Measurements from ENCODE around the gene TMEFF1.

TMEFF1 gene

GRCh38 chr9:100447041-100447440, 25.9 kb upstream of the TMEFF1 start:
- DNase-seq (ENCODE audit: low read depth in 2 of 2), result no peak

GRCh38 chr9:100448266-100448665, 24.7 kb upstream of the TMEFF1 start:
- no peak for DNase-seq (ENCODE audit: low read depth in 2 of 2)

GRCh38 chr9:100449420-100449819, 23.5 kb upstream of the TMEFF1 start:
- DNase-seq (ENCODE audit: low read depth in 2 of 2), result no peak

GRCh38 chr9:100452894-100453293, 20.1 kb upstream of the TMEFF1 start:
- no peak for DNase-seq (ENCODE audit: low read depth in 2 of 2)

GRCh38 chr9:100455470-100455869, 17.5 kb upstream of the TMEFF1 start:
- no peak for DNase-seq (ENCODE audit: low read depth in 2 of 2)

GRCh38 chr9:100457517-100457916, 15.4 kb upstream of the TMEFF1 start:
- DNase-seq (ENCODE audit: low read depth in 2 of 2), result no peak

GRCh38 chr9:100459963-100460362, 13.0 kb upstream of the TMEFF1 start:
- DNase-seq (ENCODE audit: low read depth in 2 of 2), result no peak

GRCh38 chr9:100465274-100465673, 7.7 kb upstream of the TMEFF1 start:
- no peak for DNase-seq (ENCODE audit: low read depth in 2 of 2)

- no peak for DNase-seq (ENCODE audit: low read depth in 2 of 2)
These were observed 7.2 kb upstream of the TMEFF1 start for GRCh38 chr9:100465761-100466160.

GRCh38 chr9:100466171-100466828, 6.6 kb upstream of the TMEFF1 start:
- DNase-seq (ENCODE audit: low read depth in 2 of 2), result no peak

- DNase-seq (ENCODE audit: low read depth in 2 of 2), result no peak
These were observed 6.1 kb upstream of the TMEFF1 start for GRCh38 chr9:100466829-100467221.

GRCh38 chr9:100468041-100468440, 4.9 kb upstream of the TMEFF1 start:
- no peak for DNase-seq (ENCODE audit: low read depth in 2 of 2)

- no peak for DNase-seq (ENCODE audit: low read depth in 2 of 2)
These were observed 681 bp upstream of the TMEFF1 start for GRCh38 chr9:100472268-100472667.

- no peak for DNase-seq (ENCODE audit: low read depth in 2 of 2)
These were observed 530 bp downstream of the TMEFF1 start for GRCh38 chr9:100473276-100474081.

GRCh38 chr9:100474082-100474923, 1.4 kb downstream of the TMEFF1 start:
- no peak for DNase-seq (ENCODE audit: low read depth in 2 of 2)

GRCh38 chr9:100474924-100475276, 2.0 kb downstream of the TMEFF1 start:
- no peak for DNase-seq (ENCODE audit: low read depth in 2 of 2)

- no peak for DNase-seq (ENCODE audit: low read depth in 2 of 2)
These were observed 4.3 kb downstream of the TMEFF1 start for GRCh38 chr9:100477241-100477640.

GRCh38 chr9:100478192-100478591, 5.2 kb downstream of the TMEFF1 start:
- no peak for DNase-seq (ENCODE audit: low read depth in 2 of 2)

- no peak for DNase-seq (ENCODE audit: low read depth in 2 of 2)
These were observed 6.9 kb downstream of the TMEFF1 start for GRCh38 chr9:100479820-100480219.

GRCh38 chr9:100485196-100485595, 12.2 kb downstream of the TMEFF1 start:
- DNase-seq (ENCODE audit: low read depth in 2 of 2), result no peak

- DNase-seq (ENCODE audit: low read depth in 2 of 2), result no peak
These were observed 13.7 kb downstream of the TMEFF1 start for GRCh38 chr9:100486479-100487176.

- no peak for DNase-seq (ENCODE audit: low read depth in 2 of 2)
These were observed 15.2 kb downstream of the TMEFF1 start for GRCh38 chr9:100488177-100488576.

All from stimulated activated CD8-positive, alpha-beta memory T cell treated with anti-CD3 and anti-CD28 coated beads, Interleukin-2, amount 100 ng/mL, for 1 hour (primary cell).